K562 (cell line): ENCODE results near the gene ANKRD13D.

Experiments
- EZH2 ChIP-seq: IDR thresholded peaks from 2 replicates; pipeline ENCODE4 v1.6.1; 2012; ENCODE audit warnings: low read depth, mild to moderate bottlenecking, inconsistent platforms, low read length, borderline replicate concordance
- MAFK ChIP-seq: IDR thresholded peaks from 2 replicates; pipeline ENCODE4 v1.6.1; 2011; ENCODE audit warnings: low read length, improper control_type of control experiment
- MBD2 ChIP-seq: sonication (generic); IDR thresholded peaks from 2 replicates; pipeline ENCODE4 v1.6.1; 2016; ENCODE audit warnings: low read depth, borderline replicate concordance
- PRMT5 ChIP-seq: sonication (generic); formaldehyde crosslinking; IDR thresholded peaks from 2 replicates; pipeline ENCODE4 v1.5.0; 2020; ENCODE audit warnings: missing genetic modification reagents
- REST ChIP-seq, 2 experiments: fragments of 450-650 bp; formaldehyde crosslinking in 1 of 2; IDR thresholded peaks; 2 replicates each; pipeline versions ENCODE4 v1.4.0 to v1.6.1; 2014 to 2020; ENCODE audit warnings: mild to moderate bottlenecking in 2 of 2, borderline replicate concordance in 1 of 2, low read depth in 1 of 2
- SOX6 ChIP-seq: fragments of 450-650 bp; IDR thresholded peaks from 2 replicates; pipeline ENCODE4 v1.6.1; 2014; ENCODE audit warnings: mild to moderate bottlenecking
- TAL1 ChIP-seq: fragments of 450-650 bp; IDR thresholded peaks from 2 replicates; pipeline ENCODE4 v1.6.1; 2016; ENCODE audit warnings: mild to moderate bottlenecking
- USF2 ChIP-seq: sonication (generic); formaldehyde crosslinking; IDR thresholded peaks from 2 replicates; pipeline ENCODE4 v1.5.0; 2020; ENCODE audit warnings: missing genetic modification reagents
- ZBTB43 ChIP-seq: sonication (generic); formaldehyde crosslinking; IDR thresholded peaks from 2 replicates; pipeline ENCODE4 v1.8.0; 2023; ENCODE audit warnings: mild to moderate bottlenecking, missing genetic modification reagents
- ZFX ChIP-seq: sonication (generic); formaldehyde crosslinking; IDR thresholded peaks from 2 replicates; pipeline ENCODE4 v1.8.0; 2022; ENCODE audit warnings: mild to moderate bottlenecking, missing genetic modification reagents, moderate library complexity
- ZNF232 ChIP-seq: sonication (generic); formaldehyde crosslinking; IDR thresholded peaks from 2 replicates; pipeline ENCODE4 v1.8.0; 2022; ENCODE audit warnings: mild to moderate bottlenecking, missing genetic modification reagents
- ZSCAN32 ChIP-seq: fragments of 450-650 bp; formaldehyde crosslinking; IDR thresholded peaks from 2 replicates; pipeline ENCODE4 v1.4.0; 2020; ENCODE audit warnings: mild to moderate bottlenecking, moderate library complexity

GRCh38 chr11:67300756-67301312 is 11.7 kb downstream of the ANKRD13D start:
- TF ChIP-seq EZH2 (no peak), REST (IDR thresholded peaks at IDR 0.05; ENCODE audit: borderline replicate concordance) (no peak), REST (CRISPR knock-in tag; IDR thresholded peaks at IDR 0.05; ENCODE audit: low read depth) (no peak), TAL1 (no peak), MAFK (no peak), ZSCAN32 (CRISPR knock-in tag) (no peak), USF2 (CRISPR knock-in tag) (no peak), ZBTB43 (no peak), SOX6 (no peak), ZFX (no peak), MBD2 (no peak), PRMT5 (no peak), ZNF232 (no peak)
